Body of pancreas (tissue), 4 donors: ENCODE results near the gene GRIK4. TPM values are rescaled to one million over a fixed set of nuclear protein-coding genes. Genes with fewer than 3 reads are reported as not detected.

ENCODE experiments used
- ATAC-seq: fragments of 150-250 bp; one replicate; pipeline ENCODE4 v1.9.1; 2016
- DNase-seq, 4 donors: peaks; one replicate each; pipeline ENCODE4 v3.0.0-alpha.2; 2019
- H3K27ac ChIP-seq, 4 donors: fragments of 200-600 bp; sonication (generic); 1 replicate in 3 of 4; 2 replicates in 1 of 4; pipeline versions ENCODE4 v1.5.1 to v1.6.1; 2016 to 2019; ENCODE audit warnings: mild to moderate bottlenecking in 1 of 4, mixed read lengths in 1 of 4, moderate library complexity in 1 of 4
- H3K27me3 ChIP-seq, 2 donors: fragments of 200-600 bp; sonication (generic); one replicate each; pipeline ENCODE4 v1.6.0; 2016; ENCODE audit warnings: mild to moderate bottlenecking in 1 of 2
- H3K36me3 ChIP-seq, 2 donors: fragments of 200-600 bp; sonication (generic); replicated peaks in 1 of 2; 2 replicates each; pipeline ENCODE4 v1.5.1; 2016; ENCODE audit warnings: low read depth in 2 of 2; ENCODE audit not compliant: insufficient read depth in 1 of 2
- H3K4me1 ChIP-seq: fragments of 200-600 bp; sonication (generic); one replicate; pipeline ENCODE4 v1.6.0; 2016
- H3K4me3 ChIP-seq, 2 donors: fragments of 200-600 bp; sonication (generic); 1 replicate in 1 of 2; 2 replicates in 1 of 2; pipeline ENCODE4 v1.5.1; 2016 to 2019
- H3K9me3 ChIP-seq, 3 donors: fragments of 200-600 bp; sonication (generic); 1 replicate in 2 of 3; 2 replicates in 1 of 3; pipeline ENCODE4 v1.5.1; 2016
- POLR2A ChIP-seq, 3 donors: fragments of 450-650 bp; IDR thresholded peaks; one replicate each; pipeline ENCODE4 v1.6.1; 2016; ENCODE audit warnings: antibody characterized with exemption in 3 of 3, mild to moderate bottlenecking in 2 of 3
- WGBS, 2 donors: methylation state at CpG; one replicate each; pipeline ENCODE4 v1.1.5; 2017; 5-methylcytosine and 5-hydroxymethylcytosine counted together
- intact Hi-C: fragments of 100-400 bp; cut with DNase I; formaldehyde crosslinking; loops from one replicate; pipeline ENCODE4 v1.15.1; 2023
- total RNA-seq, 2 donors: library from RNA; depleted of rRNA; stranded (reverse); fragments of >200 nt; gene quantifications; one replicate each; pipeline ENCODE4 v1.1.0, GENCODE V29; 2016
- TF ChIP-seq, protein P1 (sequence below), 7 experiments: fragments of 450-650 bp in 4 of 7; fragments of 200-600 bp in 3 of 7; sonication (generic) in 3 of 7; IDR thresholded peaks; one replicate each; pipeline ENCODE4 v1.5.1; 2016 to 2019; ENCODE audit warnings: antibody characterized with exemption in 7 of 7

The GRIK4 gene
- total RNA-seq = not detected

- intact Hi-C loops = loop anchor here (5.0 to 10.0 kb wide), 3 partner anchors 171 to 444 kb away; no protein-coding TSS in a partner anchor
- 1% methylated on average over 40 of the region's 95 CpGs; no CpG with 5 or more reads in 1 of the 2 donors for WGBS, 2 donors
- no peaks in the 10 kb centered on the region for H3K27me3 ChIP-seq
Measured at GRCh38 chr11:120511116-120511819, at the start of gene GRIK4. Gene GRIK4, plus strand, starts transcription at chr11:120511748. Its CDS starts 148,571 bp downstream, at chr11:120660319.

GRCh38 chr11:120462825-120463224 is 48.7 kb upstream of the GRIK4 start:
- no peaks in the 10 kb centered on the region for H3K9me3 ChIP-seq
- no peak overlapping the region for H3K27ac ChIP-seq
- no peaks in the 10 kb centered on the region for H3K27me3 ChIP-seq
- 93 to 94% methylated on average over 2 of the region's 2 CpGs for WGBS, 2 donors
- H3K4me3 ChIP-seq = no peak overlapping the region
- DNase-seq = peak in 1 of 4 donors; percentile 7
- H3K4me1 ChIP-seq = no peaks in the 10 kb centered on the region
- intact Hi-C loops = no loop called here
- H3K36me3 ChIP-seq = peaks cover 3 to 31% of the 10 kb centered on the region in 2 donors
- ATAC-seq = no peak
- TF ChIP-seq POLR2A (IDR thresholded peaks at IDR 0.05) = no peak
- TF ChIP-seq, protein P1, sequence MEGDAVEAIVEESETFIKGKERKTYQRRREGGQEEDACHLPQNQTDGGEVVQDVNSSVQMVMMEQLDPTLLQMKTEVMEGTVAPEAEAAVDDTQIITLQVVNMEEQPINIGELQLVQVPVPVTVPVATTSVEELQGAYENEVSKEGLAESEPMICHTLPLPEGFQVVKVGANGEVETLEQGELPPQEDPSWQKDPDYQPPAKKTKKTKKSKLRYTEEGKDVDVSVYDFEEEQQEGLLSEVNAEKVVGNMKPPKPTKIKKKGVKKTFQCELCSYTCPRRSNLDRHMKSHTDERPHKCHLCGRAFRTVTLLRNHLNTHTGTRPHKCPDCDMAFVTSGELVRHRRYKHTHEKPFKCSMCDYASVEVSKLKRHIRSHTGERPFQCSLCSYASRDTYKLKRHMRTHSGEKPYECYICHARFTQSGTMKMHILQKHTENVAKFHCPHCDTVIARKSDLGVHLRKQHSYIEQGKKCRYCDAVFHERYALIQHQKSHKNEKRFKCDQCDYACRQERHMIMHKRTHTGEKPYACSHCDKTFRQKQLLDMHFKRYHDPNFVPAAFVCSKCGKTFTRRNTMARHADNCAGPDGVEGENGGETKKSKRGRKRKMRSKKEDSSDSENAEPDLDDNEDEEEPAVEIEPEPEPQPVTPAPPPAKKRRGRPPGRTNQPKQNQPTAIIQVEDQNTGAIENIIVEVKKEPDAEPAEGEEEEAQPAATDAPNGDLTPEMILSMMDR (IDR thresholded peaks at IDR 0.05) = no peak

More at GRCh38 chr11:120511116-120511819, at the start of gene GRIK4:
- no peak within 1 kb of the TSS for H3K4me3 ChIP-seq
- no peak within 1 kb of the TSS for H3K27ac ChIP-seq
- no peaks in the 10 kb centered on the region for H3K9me3 ChIP-seq
- ATAC-seq = peak; percentile 90
- H3K4me1 ChIP-seq = no peaks in the 10 kb centered on the region
- no peaks in the 10 kb centered on the region for H3K36me3 ChIP-seq
- TF ChIP-seq, protein P1 (IDR thresholded peaks at IDR 0.05) = peak; percentile 84 to 96 (median 93)
- TF ChIP-seq POLR2A (IDR thresholded peaks at IDR 0.05) = no peak
- peak; percentile 79 to 85 (median 82) for DNase-seq

DNA sequence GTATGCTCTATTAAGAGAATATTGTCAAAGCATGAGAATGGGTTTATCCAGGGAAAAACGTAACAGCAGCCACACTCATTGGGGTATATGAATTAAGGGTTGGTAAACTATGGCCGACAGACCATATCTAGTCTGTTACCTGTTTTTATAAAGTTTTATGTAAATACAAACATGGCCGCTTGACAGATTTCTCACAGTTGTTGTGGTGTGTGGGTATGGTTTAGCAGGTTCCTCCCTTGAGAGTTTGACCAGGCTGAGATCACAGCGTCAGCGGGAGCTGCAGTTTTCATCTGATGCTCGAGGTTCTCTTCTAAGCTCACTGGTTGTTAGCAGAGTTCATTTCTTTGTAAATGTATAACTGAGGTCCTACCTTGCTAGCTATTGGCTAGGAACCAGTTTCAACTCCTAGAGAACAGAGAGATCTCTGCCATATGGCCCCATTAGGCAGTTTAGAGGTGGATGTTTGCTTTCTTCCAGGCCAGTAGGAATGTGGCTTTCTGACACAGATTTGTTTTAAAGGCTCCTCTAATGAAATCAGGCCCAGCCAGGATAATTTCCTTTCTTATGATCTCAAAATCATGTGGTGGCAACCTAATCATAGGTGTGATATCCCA is 45.5 kb upstream of the GRIK4 start:
- no peak for TF ChIP-seq POLR2A (IDR thresholded peaks at IDR 0.05)
- TF ChIP-seq, protein P1 (IDR thresholded peaks at IDR 0.05) = no peak
- Histone ChIP-seq H3K9me3 (no peaks in the 10 kb centered on the region), H3K36me3 (peaks cover 14 to 28% of the 10 kb centered on the region in 2 donors), H3K4me1 (no peaks in the 10 kb centered on the region), H3K27me3 (no peaks in the 10 kb centered on the region), H3K4me3 (no peak overlapping the region), H3K27ac (no peak overlapping the region)
- ATAC-seq (no peak), DNase-seq (no peak)
- 82 to 89% methylated on average over 6 of the region's 6 CpGs for WGBS, 2 donors
- intact Hi-C loops = no loop called here

DNA sequence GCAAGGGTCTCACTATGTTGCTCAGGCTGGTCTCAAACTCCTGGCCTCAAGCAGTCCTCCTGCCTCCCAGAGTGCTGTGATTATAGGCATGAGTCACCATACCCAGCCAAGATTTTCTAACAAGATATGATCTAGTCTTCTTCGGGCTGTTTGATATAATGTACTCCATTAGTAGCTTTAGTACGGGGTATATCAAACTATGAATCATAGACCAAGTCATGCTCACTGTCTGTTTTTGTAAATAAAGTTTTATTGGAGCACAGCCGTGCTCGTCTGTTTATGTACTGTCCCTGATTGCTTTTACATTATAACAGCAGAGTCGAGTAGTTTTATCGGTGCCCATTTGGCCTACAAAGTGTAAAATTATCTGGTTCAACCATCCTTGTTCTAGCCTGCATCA is 43.9 kb upstream of the GRIK4 start:
- TF ChIP-seq, protein P1 (IDR thresholded peaks at IDR 0.05) = no peak
- no peak for TF ChIP-seq POLR2A (IDR thresholded peaks at IDR 0.05)
- H3K4me3 ChIP-seq = no peak overlapping the region
- no peaks in the 10 kb centered on the region for H3K4me1 ChIP-seq
- DNase-seq = no peak
- ATAC-seq = no peak
- H3K36me3 ChIP-seq = peaks cover 14 to 17% of the 10 kb centered on the region in 2 donors
- intact Hi-C loops = no loop called here
- H3K27me3 ChIP-seq = no peaks in the 10 kb centered on the region
- H3K27ac ChIP-seq = no peak overlapping the region
- 91 to 95% methylated on average over 6 of the region's 6 CpGs for WGBS, 2 donors
- H3K9me3 ChIP-seq = no peaks in the 10 kb centered on the region
